ENCODE measurements around the gene FUS.
"Not testable (repeated sequence)": the region's sequence is repeated elsewhere in the genome, so short reads cannot be mapped to it uniquely, and the experiment has no call there.

Gene FUS

GRCh38 chr16:31179747-31180459 lies at the start of gene FUS:
Gene FUS (plus strand): TSS chr16:31180139. CDS start chr16:31180215, 76 bp downstream.
- DNase-seq (ENCODE audit: low read depth in 2 of 2) = peak; percentile 71 to 75

- no peak for DNase-seq (ENCODE audit: low read depth in 2 of 2)
Measured at GRCh38 chr16:31130336-31130891, 49.5 kb upstream of the FUS start.

GRCh38 chr16:31130899-31131298 lies 49.0 kb upstream of the FUS start:
- DNase-seq (ENCODE audit: low read depth in 2 of 2) = no peak

GRCh38 chr16:31131416-31131815 lies 48.5 kb upstream of the FUS start:
- no peak for DNase-seq (ENCODE audit: low read depth in 2 of 2)

GRCh38 chr16:31131841-31132271 lies 48.1 kb upstream of the FUS start:
- DNase-seq (ENCODE audit: low read depth in 2 of 2) = no peak

GRCh38 chr16:31132303-31132979 lies 47.5 kb upstream of the FUS start:
- DNase-seq (ENCODE audit: low read depth in 2 of 2) = no peak

- DNase-seq (ENCODE audit: low read depth in 2 of 2) = no peak
Measured at GRCh38 chr16:31133046-31133501, 46.9 kb upstream of the FUS start.

GRCh38 chr16:31134091-31134571 lies 45.8 kb upstream of the FUS start:
- no peak for DNase-seq (ENCODE audit: low read depth in 2 of 2)

GRCh38 chr16:31134625-31135534 lies 45.1 kb upstream of the FUS start:
- no peak for DNase-seq (ENCODE audit: low read depth in 2 of 2)

GRCh38 chr16:31135535-31136286 lies 44.2 kb upstream of the FUS start, which contains the start of gene PRSS8:
Gene PRSS8 (minus strand): TSS chr16:31135727. CDS start chr16:31135498, 229 bp downstream.
- no peak for DNase-seq (ENCODE audit: low read depth in 2 of 2)

- no peak for DNase-seq (ENCODE audit: low read depth in 2 of 2)
Measured at GRCh38 chr16:31136287-31136662, 43.7 kb upstream of the FUS start.

GRCh38 chr16:31136822-31137499 lies 43.0 kb upstream of the FUS start:
- DNase-seq (ENCODE audit: low read depth in 2 of 2) = not testable (repeated sequence)

GRCh38 chr16:31138621-31139578 lies 41.0 kb upstream of the FUS start:
- DNase-seq (ENCODE audit: low read depth in 2 of 2) = peak in 1 of 2 experiments; percentile 5

- not testable (repeated sequence) for DNase-seq (ENCODE audit: low read depth in 2 of 2)
Measured at GRCh38 chr16:31141071-31141469, 38.9 kb upstream of the FUS start.

GRCh38 chr16:31141489-31142108 lies 38.3 kb upstream of the FUS start:
- no peak for DNase-seq (ENCODE audit: low read depth in 2 of 2)

GRCh38 chr16:31142109-31143010 lies 37.6 kb upstream of the FUS start:
- peak; percentile 98 for DNase-seq (ENCODE audit: low read depth in 2 of 2)

GRCh38 chr16:31143011-31143693 lies 36.8 kb upstream of the FUS start:
- DNase-seq (ENCODE audit: low read depth in 2 of 2) = no peak
